Natural killer cell (primary cell): ENCODE data around the gene RNASET2. TPM values are rescaled to one million over a fixed set of nuclear protein-coding genes. Genes with fewer than 3 reads are reported as not detected.

Experiments used
- ATAC-seq, 3 donors: fragments of 150-1000 bp in 2 of 3; fragments of 200-7000 bp in 1 of 3; cut with Tn5 transposase; 1 replicate in 1 of 3; 2 replicates in 2 of 3; pipeline ENCODE4 v1.10.0; 2021; ENCODE audit warnings: mild to moderate bottlenecking in 2 of 3, moderate library complexity in 2 of 3
- DNase-seq, 2 donors: peaks; one replicate each; pipeline versions ENCODE4 v3.0.0 to v3.0.0-alpha.2; 2013 to 2021; ENCODE audit warnings: mixed read lengths in 1 of 2
- H3K27ac ChIP-seq: one replicate; pipeline ENCODE4 v1.5.1; 2013; ENCODE audit warnings: mild to moderate bottlenecking, low read length
- H3K27me3 ChIP-seq: one replicate; pipeline ENCODE4 v1.6.1; 2013; ENCODE audit warnings: low read length; ENCODE audit not compliant: control insufficient read depth, insufficient read depth
- H3K36me3 ChIP-seq: one replicate; pipeline ENCODE4 v1.6.1; 2013; ENCODE audit warnings: low read length; ENCODE audit not compliant: control insufficient read depth, insufficient read depth
- H3K4me1 ChIP-seq: one replicate; pipeline ENCODE4 v1.6.1; 2013; ENCODE audit warnings: low read length; ENCODE audit not compliant: control insufficient read depth, insufficient read depth
- H3K4me3 ChIP-seq: one replicate; pipeline ENCODE4 v1.5.1; 2013; ENCODE audit warnings: low read length
- H3K9me3 ChIP-seq: one replicate; pipeline ENCODE4 v1.6.1; 2013; ENCODE audit warnings: low read length; ENCODE audit not compliant: control insufficient read depth, insufficient read depth
- H3K27ac Mint-ChIP-seq, 2 donors: one replicate each; pipeline ENCODE4 v1.8.0; 2022; ENCODE audit warnings: mild to moderate bottlenecking in 2 of 2, mixed read lengths in 2 of 2, moderate library complexity in 1 of 2
- H3K27me3 Mint-ChIP-seq, 2 donors: one replicate each; pipeline ENCODE4 v1.8.0; 2022; ENCODE audit warnings: low read depth in 2 of 2, mixed read lengths in 2 of 2
- H3K36me3 Mint-ChIP-seq: one replicate; pipeline ENCODE4 v1.8.0; 2022; ENCODE audit warnings: mixed read lengths
- H3K4me1 Mint-ChIP-seq, 2 donors: one replicate each; pipeline ENCODE4 v1.8.0; 2022; ENCODE audit warnings: mixed read lengths in 2 of 2
- H3K4me3 Mint-ChIP-seq: one replicate; pipeline ENCODE4 v1.8.0; 2022; ENCODE audit warnings: mild to moderate bottlenecking, moderate library complexity, mixed read lengths
- H3K9me3 Mint-ChIP-seq, 2 donors: one replicate each; pipeline ENCODE4 v1.8.0; 2022; ENCODE audit warnings: mixed read lengths in 2 of 2
- WGBS: methylation state at CpG from one replicate; pipeline ENCODE4 v1.1.7; 2013; ENCODE audit warnings: missing lambda C conversion rate; ENCODE audit not compliant: insufficient coverage; 5-methylcytosine and 5-hydroxymethylcytosine counted together
- intact Hi-C: fragments of 100-400 bp; cut with micrococcal nuclease; formaldehyde crosslinking; loops from one replicate; pipeline ENCODE4 v1.14.2; 2022
- total RNA-seq, 4 donors: library from RNA; stranded (reverse); fragments of 120-200 nt in 1 of 4; gene quantifications; one replicate each; pipeline versions ENCODE4 v1.2.3 to v1.2.4, GENCODE V29; 2013 to 2022
- TF ChIP-seq, protein P1 (sequence below): fragments of 200-600 bp; IDR thresholded peaks from one replicate; pipeline ENCODE4 v1.8.0; 2022; ENCODE audit warnings: antibody characterized with exemption

RNASET2 gene
- total RNA-seq, 3 donors from 2014 or later (not counting 1 experiment from before 2014, with no cell fraction given) = 65.1 to 106 (median 84.5) TPM

- Histone ChIP-seq H3K4me1 (no peaks in the 10 kb centered on the region), H3K27ac (no peak overlapping the region), H3K36me3 (peaks cover 38% of the 10 kb centered on the region), H3K9me3 (no peaks in the 10 kb centered on the region), H3K27me3 (no peaks in the 10 kb centered on the region), H3K4me3 (no peak overlapping the region)
- ATAC-seq = no peak
- WGBS = 72% methylated on average over 4 of the region's 4 CpGs
- intact Hi-C loops = no loop called here
- Mint-ChIP-seq H3K36me3 (no peaks in the 10 kb centered on the region), H3K27me3 (no peaks in the 10 kb centered on the region), H3K4me3 (no peak overlapping the region), H3K27ac (no peak overlapping the region), H3K4me1 (peaks cover 0 to 4% of the 10 kb centered on the region in 2 donors), H3K9me3 (no peaks in the 10 kb centered on the region)
- TF ChIP-seq, protein P1, sequence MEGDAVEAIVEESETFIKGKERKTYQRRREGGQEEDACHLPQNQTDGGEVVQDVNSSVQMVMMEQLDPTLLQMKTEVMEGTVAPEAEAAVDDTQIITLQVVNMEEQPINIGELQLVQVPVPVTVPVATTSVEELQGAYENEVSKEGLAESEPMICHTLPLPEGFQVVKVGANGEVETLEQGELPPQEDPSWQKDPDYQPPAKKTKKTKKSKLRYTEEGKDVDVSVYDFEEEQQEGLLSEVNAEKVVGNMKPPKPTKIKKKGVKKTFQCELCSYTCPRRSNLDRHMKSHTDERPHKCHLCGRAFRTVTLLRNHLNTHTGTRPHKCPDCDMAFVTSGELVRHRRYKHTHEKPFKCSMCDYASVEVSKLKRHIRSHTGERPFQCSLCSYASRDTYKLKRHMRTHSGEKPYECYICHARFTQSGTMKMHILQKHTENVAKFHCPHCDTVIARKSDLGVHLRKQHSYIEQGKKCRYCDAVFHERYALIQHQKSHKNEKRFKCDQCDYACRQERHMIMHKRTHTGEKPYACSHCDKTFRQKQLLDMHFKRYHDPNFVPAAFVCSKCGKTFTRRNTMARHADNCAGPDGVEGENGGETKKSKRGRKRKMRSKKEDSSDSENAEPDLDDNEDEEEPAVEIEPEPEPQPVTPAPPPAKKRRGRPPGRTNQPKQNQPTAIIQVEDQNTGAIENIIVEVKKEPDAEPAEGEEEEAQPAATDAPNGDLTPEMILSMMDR = no peak
- DNase-seq = no peak
Measured at GRCh38 chr6:166939345-166939744, 17.0 kb downstream of the RNASET2 start.

- Histone ChIP-seq H3K27me3 (no peaks in the 10 kb centered on the region), H3K9me3 (no peaks in the 10 kb centered on the region), H3K36me3 (peaks cover 41% of the 10 kb centered on the region), H3K27ac (no peak overlapping the region), H3K4me3 (no peak overlapping the region), H3K4me1 (no peaks in the 10 kb centered on the region)
- H3K4me1 Mint-ChIP-seq = peaks cover 0 to 4% of the 10 kb centered on the region in 2 donors
- H3K4me3 Mint-ChIP-seq = no peak overlapping the region
- TF ChIP-seq, protein P1 = no peak
- no peak overlapping the region for H3K27ac Mint-ChIP-seq
- no peaks in the 10 kb centered on the region for H3K9me3 Mint-ChIP-seq
- 98% methylated on average over 8 of the region's 8 CpGs for WGBS
- no peaks in the 10 kb centered on the region for H3K36me3 Mint-ChIP-seq
- H3K27me3 Mint-ChIP-seq = no peaks in the 10 kb centered on the region
- intact Hi-C loops = no loop called here
- ATAC-seq (no peak), DNase-seq (peak in 1 of 2 donors; percentile 1)
Measured at GRCh38 chr6:166938704-166939103, 17.6 kb downstream of the RNASET2 start.

- H3K36me3 ChIP-seq = peaks cover 46% of the 10 kb centered on the region
- H3K4me3 Mint-ChIP-seq = no peak overlapping the region
- no peak overlapping the region for H3K27ac ChIP-seq
- no peak overlapping the region for H3K27ac Mint-ChIP-seq
- TF ChIP-seq, protein P1 = no peak
- H3K4me1 ChIP-seq = no peaks in the 10 kb centered on the region
- DNase-seq = peak in 1 of 2 donors; percentile 1
- intact Hi-C loops = no loop called here
- H3K27me3 ChIP-seq = no peaks in the 10 kb centered on the region
- H3K4me1 Mint-ChIP-seq = peaks cover 0 to 2% of the 10 kb centered on the region in 2 donors
- 98% methylated on average over 12 of the region's 12 CpGs for WGBS
- no peak overlapping the region for H3K4me3 ChIP-seq
- H3K36me3 Mint-ChIP-seq = no peaks in the 10 kb centered on the region
- no peaks in the 10 kb centered on the region for H3K9me3 ChIP-seq
- H3K27me3 Mint-ChIP-seq = no peaks in the 10 kb centered on the region
- H3K9me3 Mint-ChIP-seq = no peaks in the 10 kb centered on the region
- ATAC-seq = no peak
Measured at GRCh38 chr6:166938150-166938549, 18.2 kb downstream of the RNASET2 start.

DNA sequence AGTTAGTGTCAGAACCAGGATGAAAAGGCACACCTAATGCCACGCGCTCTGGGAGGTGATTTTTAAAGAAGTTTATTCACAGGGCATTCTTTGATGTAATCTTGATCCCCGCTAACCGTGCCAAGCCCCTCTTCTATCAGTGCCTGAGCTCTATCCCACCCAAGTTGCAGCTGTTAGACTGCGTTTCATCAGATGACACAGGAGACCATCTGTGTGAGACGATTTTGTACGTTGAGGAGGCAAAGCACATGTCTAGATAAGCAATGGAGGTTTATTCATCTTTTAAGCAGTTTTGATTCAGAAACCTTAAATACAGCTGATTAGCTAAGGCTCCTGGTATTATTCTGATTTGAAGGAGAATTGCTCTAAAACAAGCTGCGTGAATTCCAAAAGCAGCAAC, 18.6 kb downstream of the RNASET2 start:
- Mint-ChIP-seq H3K27me3 (no peaks in the 10 kb centered on the region), H3K9me3 (no peaks in the 10 kb centered on the region), H3K27ac (no peak overlapping the region), H3K4me1 (no peaks in the 10 kb centered on the region), H3K4me3 (no peak overlapping the region), H3K36me3 (no peaks in the 10 kb centered on the region)
- H3K4me3 ChIP-seq = no peak overlapping the region
- ATAC-seq (no peak), DNase-seq (no peak)
- TF ChIP-seq, protein P1 = no peak
- WGBS = 96% methylated on average over 8 of the region's 8 CpGs
- H3K9me3 ChIP-seq = no peaks in the 10 kb centered on the region
- peaks cover 50% of the 10 kb centered on the region for H3K36me3 ChIP-seq
- no peaks in the 10 kb centered on the region for H3K4me1 ChIP-seq
- H3K27ac ChIP-seq = no peak overlapping the region
- no peaks in the 10 kb centered on the region for H3K27me3 ChIP-seq
- intact Hi-C loops = no loop called here
